C4-2B (cell line): ENCODE results near the gene MECP2.

Experiments used
- ZFX ChIP-seq: fragments of 450-650 bp; IDR thresholded peaks from 2 replicates; pipeline ENCODE4 v1.6.1; 2017
- TF ChIP-seq, protein P1 (sequence below): fragments of 450-650 bp; conservative IDR thresholded peaks from 2 replicates; pipeline ENCODE4 v1.5.1; 2017; ENCODE audit warnings: mild to moderate bottlenecking

GRCh38 chrX:154090731-154091130 is 6.8 kb downstream of the MECP2 start:
- TF ChIP-seq, protein P1, sequence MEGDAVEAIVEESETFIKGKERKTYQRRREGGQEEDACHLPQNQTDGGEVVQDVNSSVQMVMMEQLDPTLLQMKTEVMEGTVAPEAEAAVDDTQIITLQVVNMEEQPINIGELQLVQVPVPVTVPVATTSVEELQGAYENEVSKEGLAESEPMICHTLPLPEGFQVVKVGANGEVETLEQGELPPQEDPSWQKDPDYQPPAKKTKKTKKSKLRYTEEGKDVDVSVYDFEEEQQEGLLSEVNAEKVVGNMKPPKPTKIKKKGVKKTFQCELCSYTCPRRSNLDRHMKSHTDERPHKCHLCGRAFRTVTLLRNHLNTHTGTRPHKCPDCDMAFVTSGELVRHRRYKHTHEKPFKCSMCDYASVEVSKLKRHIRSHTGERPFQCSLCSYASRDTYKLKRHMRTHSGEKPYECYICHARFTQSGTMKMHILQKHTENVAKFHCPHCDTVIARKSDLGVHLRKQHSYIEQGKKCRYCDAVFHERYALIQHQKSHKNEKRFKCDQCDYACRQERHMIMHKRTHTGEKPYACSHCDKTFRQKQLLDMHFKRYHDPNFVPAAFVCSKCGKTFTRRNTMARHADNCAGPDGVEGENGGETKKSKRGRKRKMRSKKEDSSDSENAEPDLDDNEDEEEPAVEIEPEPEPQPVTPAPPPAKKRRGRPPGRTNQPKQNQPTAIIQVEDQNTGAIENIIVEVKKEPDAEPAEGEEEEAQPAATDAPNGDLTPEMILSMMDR, result no peak
- no peak for TF ChIP-seq ZFX
